Left kidney (tissue), 8 donors: ENCODE results near the gene ZBTB8B. TPM values are rescaled to one million over a fixed set of nuclear protein-coding genes. Genes with fewer than 3 reads are reported as not detected.
A peak's percentile ranks its signal among the peaks of the same experiment; 100 is the strongest.
"Not testable (repeated sequence)": the region's sequence is repeated elsewhere in the genome, so short reads cannot be mapped to it uniquely, and the experiment has no call there.

Experiments
- DNase-seq: peaks from one replicate; pipeline ENCODE4 v3.0.0-alpha.2; 2013
- long read RNA-seq, 8 donors: transcript quantifications; one replicate each; lab custom pipeline, GENCODE V29; 2026
- polyA plus RNA-seq: library from polyadenylated mRNA; unstranded; fragments of 120-200 nt; gene quantifications from one replicate; pipeline ENCODE4 v1.2.1, GENCODE V29; 2013; ENCODE audit not compliant: insufficient read length

The ZBTB8B gene
- 2.3 TPM for polyA plus RNA-seq
- long read RNA-seq, donor 1: 0 reads
- long read RNA-seq, donor 2: 0 reads
- long read RNA-seq, donor 3: 0 reads
- long read RNA-seq, donor 4: 0 reads
- long read RNA-seq, donor 5: 0 reads
- long read RNA-seq, donor 6: 0 reads
- long read RNA-seq, donor 7, full-length matches to known transcripts: 1 of 1 reads
- long read RNA-seq, donor 7, partial matches to known transcripts: 0 of 1 reads
- long read RNA-seq, donor 7, other reads (novel, unspliced or antisense): 0 of 1 reads
- long read RNA-seq, donor 8: 0 reads

DNA sequence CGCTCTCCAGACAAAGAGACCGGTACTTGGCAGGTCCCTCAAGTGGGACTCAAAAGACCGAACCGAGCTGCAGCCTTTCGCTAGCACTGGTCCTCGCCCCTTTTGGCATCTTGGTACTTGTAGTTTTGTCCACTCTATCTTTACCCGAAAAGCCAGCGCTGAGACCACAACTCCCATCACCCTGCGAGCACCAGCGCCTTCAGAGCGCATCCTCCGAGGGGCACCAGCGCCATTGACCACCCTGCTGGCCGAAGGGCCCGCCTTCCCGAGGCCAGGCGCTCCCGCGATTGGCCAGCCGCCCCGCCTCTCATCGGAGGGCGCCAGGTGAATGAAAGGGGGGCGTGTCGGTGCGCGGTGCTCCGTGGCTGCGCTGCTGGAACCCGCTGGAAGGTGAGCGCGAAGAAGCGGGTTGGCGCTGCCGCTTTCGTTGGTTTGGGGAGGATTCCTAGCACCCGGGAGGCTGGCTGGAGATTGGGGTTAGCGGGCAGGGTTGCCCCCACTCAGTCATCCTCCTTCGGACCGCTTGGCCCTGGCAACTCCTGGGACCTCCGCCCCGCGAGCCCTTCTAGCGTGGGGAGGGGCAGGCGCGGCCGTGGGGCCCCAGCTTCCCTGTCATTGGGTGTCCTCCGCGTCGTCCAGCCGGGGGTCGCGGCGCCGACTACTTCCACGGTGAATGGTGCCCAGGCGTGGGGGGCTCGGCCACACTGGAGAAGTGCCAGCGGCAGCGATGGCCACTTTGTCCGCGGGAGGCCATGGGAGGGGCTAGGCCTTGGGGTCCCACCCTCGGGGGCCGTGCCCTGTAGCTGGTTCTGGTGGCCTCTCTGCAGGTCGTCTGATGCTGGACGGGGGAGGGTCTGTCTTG is at the start of gene ZBTB8B:
ZBTB8B (plus strand) TSS at position 357 of the 862 bp plus-strand sequence. CDS start 5,553 bp downstream, outside the sequence.
- DNase-seq: peak; percentile 94

- DNase-seq: no peak
Observed at GRCh38 chr1:32421775-32422174, 43.1 kb upstream of the ZBTB8B start.

GRCh38 chr1:32426489-32427255 is 38.2 kb upstream of the ZBTB8B start:
- peak; percentile 63 for DNase-seq

DNA sequence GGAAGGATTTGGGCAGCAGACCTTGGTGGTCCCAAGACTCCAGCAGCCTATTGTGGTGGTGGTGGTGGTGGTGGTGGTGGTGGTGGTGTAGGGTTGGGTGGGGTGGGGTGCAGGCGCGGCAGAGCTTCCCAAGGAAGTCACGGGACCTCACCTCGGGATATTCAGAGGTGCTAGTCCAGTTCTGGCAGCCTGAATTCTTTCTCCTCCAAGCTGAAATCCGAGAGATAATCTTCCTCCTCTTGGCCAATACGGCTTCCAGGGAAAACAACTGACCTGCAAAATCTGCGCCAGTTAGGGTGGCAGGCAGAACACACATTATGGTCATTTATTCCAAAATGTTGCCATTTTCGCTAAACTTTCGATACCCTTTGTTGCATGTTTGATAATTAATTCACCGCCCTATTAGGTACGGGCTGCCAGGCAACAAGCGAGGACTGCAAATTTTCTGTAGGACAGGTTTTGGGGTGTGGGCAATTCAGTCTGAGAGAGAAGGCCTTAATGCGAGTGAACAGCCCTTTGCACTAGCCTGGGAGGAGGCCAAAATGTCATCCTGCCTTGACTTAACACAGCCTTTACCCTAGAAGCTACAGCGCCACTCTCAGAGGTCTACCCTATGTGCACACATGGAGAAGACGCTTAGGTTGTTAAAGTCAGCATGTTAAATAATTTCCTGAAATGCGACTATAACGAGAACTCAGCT is 37.5 kb upstream of the ZBTB8B start:
- DNase-seq: no peak

GRCh38 chr1:32431736-32432400 is 33.0 kb upstream of the ZBTB8B start:
- no peak for DNase-seq

- DNase-seq: no peak
Observed at GRCh38 chr1:32438136-32438535, 26.7 kb upstream of the ZBTB8B start.

DNA sequence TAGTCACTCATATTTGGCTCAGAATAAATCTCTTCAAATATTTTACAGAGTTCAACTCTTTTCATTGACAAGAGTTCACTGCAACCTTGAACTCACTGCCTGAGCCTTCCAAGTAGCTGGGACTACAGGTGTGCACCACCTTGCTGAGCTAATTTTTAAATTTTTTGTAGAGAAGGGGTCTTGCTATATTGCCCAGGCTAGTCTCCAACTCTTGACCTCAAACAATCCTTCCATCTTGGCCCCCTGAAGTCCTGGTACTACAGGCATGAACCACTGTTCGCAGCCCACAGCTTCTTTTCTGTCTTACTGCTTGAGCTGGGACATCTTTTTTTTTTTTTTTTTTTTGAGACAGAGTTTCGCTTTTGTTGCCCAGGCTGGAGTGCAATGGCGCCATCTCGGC is 26.1 kb upstream of the ZBTB8B start:
- not testable (repeated sequence) for DNase-seq

DNA sequence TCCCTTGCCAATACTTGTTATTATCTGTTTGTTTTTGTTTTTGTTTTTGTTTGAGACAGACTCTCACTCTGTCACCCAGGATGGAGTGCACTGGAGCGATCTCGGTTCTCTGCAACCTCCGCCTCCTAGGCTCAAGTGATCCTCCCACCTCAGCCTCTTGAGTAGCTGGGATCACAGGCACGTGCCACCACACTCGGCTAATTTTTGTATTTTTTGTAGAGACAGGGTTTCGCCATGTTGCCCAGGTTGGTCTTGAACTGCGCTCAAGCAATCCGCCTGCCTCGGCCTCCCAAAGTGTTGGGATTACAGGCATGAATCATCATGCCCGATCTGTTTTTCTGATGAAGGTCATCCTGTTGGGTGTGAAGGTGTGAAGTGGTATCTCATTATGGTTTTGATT is 23.4 kb upstream of the ZBTB8B start:
- DNase-seq: not testable (repeated sequence)

DNA sequence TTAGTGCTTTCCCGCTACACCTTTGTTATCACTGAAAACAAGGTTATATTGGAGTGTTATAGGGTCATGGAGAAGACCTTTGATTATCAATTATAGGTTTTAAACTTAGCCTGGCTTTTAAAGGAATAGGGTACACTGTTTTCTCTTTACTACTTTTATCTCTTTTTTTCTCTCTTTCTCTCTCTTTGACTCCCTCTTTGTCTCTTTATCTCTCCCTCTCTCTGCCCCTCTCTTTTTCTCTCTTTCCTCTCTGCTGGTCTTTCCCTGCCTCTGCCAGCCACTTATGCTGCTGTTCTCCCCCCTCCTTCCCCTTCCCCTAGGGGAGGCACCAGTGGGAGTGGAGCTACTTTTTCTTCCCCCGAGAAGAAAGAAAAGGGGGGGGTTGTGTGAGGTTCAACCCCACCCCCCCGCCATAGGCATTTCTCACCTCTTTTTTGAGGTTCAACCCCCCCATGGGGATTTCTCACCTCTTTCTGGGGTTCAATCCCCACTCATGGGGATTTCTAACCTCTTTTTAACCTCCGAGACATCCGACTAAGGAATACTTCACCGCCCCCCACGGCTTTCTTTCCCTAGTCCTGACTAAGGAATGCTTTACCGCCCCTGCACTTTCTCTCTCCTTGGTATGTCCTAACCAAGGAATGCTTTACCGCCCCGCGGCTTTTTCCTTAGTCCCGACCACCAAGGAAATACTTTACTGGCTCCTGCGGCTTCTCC is 17.2 kb upstream of the ZBTB8B start:
- DNase-seq: no peak

DNA sequence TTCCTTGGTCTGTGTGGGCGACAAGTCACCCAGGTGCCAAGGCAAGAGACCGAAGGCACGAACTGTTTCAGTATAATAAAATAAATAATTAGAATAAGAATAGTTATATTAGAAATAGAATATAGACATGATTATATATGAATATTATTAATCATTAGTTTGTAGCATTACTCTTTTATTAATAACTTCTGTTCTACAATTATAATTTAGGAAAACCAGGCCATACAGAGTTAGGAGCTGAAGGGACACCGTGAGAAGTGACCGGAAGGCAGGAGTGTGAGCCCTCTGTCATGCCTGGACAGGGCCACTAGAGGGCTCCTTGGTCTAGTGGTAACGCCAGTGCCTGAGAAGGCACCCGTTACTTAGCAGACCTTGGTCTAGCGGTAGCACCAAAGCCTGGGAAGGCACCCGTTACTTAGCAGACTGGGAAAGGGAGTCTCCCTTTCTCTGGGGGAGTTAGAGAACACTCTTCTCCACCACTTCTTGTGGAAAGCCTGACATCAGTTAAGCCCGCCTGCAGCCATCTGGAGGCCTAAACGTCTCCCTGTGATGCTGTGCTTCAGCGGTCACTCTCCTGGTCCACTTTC is 16.6 kb upstream of the ZBTB8B start:
- DNase-seq: not testable (repeated sequence)

DNA sequence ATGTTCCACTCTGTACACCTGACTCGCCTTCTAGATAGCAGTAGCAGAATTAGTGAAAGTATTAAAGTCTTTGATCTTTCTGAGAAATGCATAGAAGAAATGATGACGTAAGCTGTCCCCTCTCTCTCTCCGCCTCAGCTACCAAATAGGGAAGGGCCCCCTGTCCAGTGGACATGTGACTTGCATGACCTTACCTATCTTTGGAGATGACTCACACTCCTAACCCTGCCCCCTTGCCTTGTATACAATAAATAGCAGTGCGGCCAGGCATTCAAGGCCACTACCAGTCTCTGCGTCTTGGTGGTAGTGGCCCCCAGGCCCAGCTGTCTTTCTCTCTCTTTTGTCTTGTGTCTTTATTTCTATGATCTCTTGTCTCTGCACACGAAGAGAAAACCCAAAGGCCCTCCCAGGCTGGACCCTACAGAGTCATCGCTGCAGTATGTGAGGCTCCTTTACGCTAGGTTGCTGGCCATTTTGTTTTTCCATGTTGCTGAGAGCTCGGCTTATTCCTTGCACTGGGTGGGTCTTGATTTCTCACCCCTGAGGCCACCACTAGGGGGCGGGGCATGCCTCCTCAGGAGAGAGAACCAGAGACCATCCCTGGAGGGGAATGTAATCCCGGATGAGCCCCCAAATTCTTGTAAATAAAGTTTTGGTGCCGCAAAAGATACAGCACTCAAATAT is 16.0 kb upstream of the ZBTB8B start:
- DNase-seq: no peak

DNA sequence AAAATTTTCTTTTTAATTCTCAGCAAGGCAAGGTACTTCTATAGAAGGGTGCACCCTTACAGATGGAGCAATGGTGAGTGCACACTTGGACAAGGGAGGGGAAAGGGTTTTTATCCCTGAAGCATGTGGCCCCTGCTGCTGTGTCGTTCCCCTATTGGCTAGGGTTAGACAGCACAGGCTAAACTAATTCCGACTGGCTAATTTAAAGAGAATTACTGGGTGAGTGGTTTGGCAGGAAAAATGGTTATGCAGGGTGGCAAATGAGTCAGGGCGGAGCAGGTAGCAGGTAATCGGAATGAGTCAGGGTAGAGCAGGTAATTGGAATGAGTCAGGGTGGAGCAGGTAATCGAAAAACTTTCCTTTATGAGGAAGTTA is 15.4 kb upstream of the ZBTB8B start:
- not testable (repeated sequence) for DNase-seq

DNA sequence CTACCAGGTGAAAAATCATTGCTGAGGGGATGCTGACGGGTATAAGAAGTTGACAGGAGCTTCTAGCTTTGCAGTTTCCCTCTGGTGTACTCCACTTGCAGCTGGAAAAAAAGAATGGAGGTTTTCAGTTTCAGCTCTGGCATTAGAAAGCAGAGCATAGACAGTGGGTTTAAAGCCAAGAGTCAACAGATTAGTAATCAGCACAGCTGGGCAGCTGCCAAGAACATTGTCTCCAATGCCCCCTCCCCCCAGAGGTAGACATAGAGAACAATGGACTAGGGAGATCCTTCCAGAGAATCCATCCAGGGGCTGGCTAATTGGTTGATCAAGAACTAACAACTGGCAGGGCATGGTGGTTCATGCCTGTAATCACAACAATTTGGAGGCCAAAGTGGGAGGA is 10.1 kb upstream of the ZBTB8B start:
- DNase-seq: no peak

- no peak for DNase-seq
Observed at GRCh38 chr1:32455958-32456357, 8.9 kb upstream of the ZBTB8B start.

DNA sequence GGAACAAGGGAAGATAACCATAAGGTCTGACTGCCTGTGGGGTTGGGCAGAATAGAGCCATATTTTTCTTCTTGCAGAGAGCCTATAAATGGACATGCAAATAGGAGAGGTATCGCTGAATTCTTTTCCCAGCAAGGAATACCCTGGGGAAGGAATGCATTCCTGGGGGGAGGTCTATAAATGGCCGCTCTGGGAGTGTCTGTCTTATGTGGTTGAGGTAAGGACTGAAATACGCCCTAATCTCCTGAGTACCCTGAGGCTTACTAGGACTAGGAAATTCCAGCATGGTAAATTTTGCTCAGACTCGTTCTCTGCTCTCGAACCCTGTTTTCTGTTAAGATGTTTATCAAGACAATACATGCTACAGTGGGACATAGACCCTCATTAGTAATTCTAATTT is 6.1 kb upstream of the ZBTB8B start:
- DNase-seq: not testable (repeated sequence)

DNA sequence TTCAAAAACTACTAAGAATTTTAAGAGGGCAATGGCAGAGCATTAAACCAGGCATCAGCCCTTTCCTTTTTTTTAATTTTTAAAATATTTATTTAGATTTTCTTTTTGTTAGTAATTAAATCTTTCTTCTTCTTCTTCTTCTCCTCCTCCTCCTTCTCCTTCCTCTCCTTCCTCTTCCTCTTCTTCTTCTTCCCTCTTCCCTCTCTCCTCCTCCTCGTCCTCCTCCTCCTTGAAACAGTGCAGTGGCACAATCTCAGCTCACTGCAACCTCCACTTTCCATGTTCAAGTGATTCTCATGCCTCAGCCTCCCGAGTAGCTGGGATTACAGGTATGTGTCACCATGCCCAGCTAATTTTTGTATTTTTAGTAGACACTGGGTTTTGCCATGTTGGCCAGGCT is 1.9 kb upstream of the ZBTB8B start:
- DNase-seq: not testable (repeated sequence)

DNA sequence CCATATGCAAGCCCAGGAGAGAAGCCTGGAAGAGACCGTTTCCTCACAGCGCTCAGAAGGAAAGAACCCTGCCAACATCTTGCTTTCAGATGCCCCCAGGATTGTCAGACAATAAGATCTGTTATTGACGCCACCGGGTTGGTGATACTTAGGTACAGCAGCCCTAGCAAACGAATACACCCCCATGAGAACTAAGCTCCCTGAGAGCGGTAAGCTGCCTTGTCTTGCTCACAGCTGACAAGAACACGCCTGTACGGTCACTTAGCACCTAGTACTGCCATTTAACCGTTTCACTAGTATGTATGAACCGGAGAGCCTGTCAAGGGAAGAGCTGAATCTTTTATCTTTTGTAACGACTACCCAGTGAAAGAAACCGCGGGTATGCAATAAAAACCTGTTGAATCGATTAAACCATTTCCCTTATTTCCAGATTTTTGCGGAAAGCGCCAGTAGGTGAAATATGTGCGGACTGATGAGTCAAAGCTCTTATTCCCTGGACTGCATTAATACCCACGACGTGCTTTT is 619 bp upstream of the ZBTB8B start:
- no peak for DNase-seq

DNA sequence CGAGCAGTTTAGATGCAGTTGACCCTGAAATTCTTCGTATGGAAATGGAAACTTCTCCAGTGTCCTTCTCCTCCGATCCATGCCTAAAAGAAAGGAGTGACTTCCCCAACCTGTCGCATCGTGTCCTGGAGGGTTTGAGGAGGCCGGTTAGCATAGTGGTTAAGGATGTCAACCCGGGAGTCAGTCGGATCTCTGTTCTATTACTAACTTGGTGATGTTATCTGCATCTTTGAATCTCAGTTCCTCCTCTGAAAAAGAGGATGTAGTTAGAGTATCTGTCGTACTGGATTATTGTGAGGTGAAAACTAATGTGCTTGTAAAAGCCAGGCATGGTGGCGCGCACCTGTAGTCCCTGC is 684 bp downstream of the ZBTB8B start:
- no peak for DNase-seq

DNA sequence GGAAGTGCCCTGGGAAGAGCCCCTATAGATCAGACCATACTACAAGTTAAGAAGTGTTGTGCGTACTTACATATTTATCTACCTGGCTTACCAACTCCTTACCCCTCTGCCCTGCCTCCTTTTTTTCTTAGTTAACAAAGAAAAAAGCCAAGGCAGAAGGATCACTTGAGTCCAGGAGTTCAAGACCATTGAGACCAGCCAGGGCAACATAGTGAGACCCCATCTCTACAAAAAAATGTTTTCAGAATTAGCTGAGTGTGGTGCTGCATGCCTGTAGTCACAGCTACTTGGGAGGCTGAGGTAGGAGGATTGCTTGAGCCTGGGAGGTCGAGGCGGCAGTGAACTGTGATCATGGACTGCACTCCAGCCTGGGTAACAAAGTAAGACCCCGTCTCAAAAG is 1.9 kb downstream of the ZBTB8B start:
- no peak for DNase-seq

DNA sequence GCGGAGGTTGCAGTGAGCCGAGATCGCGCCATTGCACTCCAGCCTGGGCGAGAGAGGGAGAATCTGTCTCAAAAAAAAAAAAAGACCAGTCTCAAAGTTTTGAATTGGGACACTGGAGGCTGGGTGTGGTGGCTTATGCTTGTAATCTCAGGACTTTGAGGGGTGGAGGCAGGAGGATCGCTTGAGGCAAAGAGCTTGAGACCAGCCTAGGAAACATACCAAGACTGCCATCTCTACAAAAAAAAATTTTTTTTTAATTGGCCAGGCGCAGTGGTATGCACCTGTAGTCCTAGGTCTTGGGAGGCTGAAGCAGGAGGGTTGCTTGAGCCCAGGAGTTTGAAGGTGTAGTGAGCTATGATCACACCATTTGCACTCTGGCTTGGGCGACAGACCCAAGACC is 3.9 kb downstream of the ZBTB8B start:
- DNase-seq: no peak
